ENCODE results near the gene TMPRSS13.

GRCh38 chr11:117917591-117918151 is 11.5 kb downstream of the TMPRSS13 start:
- TF ChIP-seq EZH2 (IDR thresholded peaks at IDR 0.05; ENCODE audit: insufficient read depth, poor library complexity, severe bottlenecking) (no peak), EZH2phosphoT487 (IDR thresholded peaks at IDR 0.05; ENCODE audit: insufficient read depth, low read depth) (no peak)
